Osteocyte (in vitro differentiated cells): ENCODE measurements around the gene CX3CR1. TPM values are rescaled to one million over a fixed set of nuclear protein-coding genes. Genes with fewer than 3 reads are reported as not detected.

Experiments used
- DNase-seq: peaks from one replicate; pipeline ENCODE4 v3.0.0; 2021; ENCODE audit warnings: mixed read lengths; ENCODE audit not compliant: unreplicated experiment; ENCODE audit errors: extremely low spot score
- H3K27ac Mint-ChIP-seq: one replicate; pipeline ENCODE4 v1.8.0; 2021; ENCODE audit warnings: mild to moderate bottlenecking, mixed read lengths; ENCODE audit not compliant: unreplicated experiment
- H3K27me3 Mint-ChIP-seq: one replicate; pipeline ENCODE4 v1.8.0; 2021; ENCODE audit warnings: mixed read lengths; ENCODE audit not compliant: unreplicated experiment
- H3K36me3 Mint-ChIP-seq: one replicate; pipeline ENCODE4 v1.8.0; 2021; ENCODE audit warnings: mixed read lengths; ENCODE audit not compliant: unreplicated experiment
- H3K4me1 Mint-ChIP-seq: one replicate; pipeline ENCODE4 v1.8.0; 2021; ENCODE audit warnings: mixed read lengths; ENCODE audit not compliant: unreplicated experiment
- H3K4me3 Mint-ChIP-seq: one replicate; pipeline ENCODE4 v1.8.0; 2021; ENCODE audit warnings: mild to moderate bottlenecking, moderate library complexity, mixed read lengths; ENCODE audit not compliant: unreplicated experiment
- H3K9me3 Mint-ChIP-seq: one replicate; pipeline ENCODE4 v1.8.0; 2021; ENCODE audit warnings: mixed read lengths; ENCODE audit not compliant: unreplicated experiment
- total RNA-seq: library from RNA; stranded (reverse); gene quantifications from 2 replicates; pipeline ENCODE4 v1.2.1, GENCODE V29; 2021
- TF ChIP-seq, protein P1 (sequence below): fragments of 200-600 bp; sonication (generic); IDR thresholded peaks from 2 replicates; pipeline ENCODE4 v1.5.0; 2021; ENCODE audit warnings: antibody characterized with exemption, mild to moderate bottlenecking, moderate library complexity

The CX3CR1 gene
- total RNA-seq, 1 donor from 2014 or later, result not detected

DNA sequence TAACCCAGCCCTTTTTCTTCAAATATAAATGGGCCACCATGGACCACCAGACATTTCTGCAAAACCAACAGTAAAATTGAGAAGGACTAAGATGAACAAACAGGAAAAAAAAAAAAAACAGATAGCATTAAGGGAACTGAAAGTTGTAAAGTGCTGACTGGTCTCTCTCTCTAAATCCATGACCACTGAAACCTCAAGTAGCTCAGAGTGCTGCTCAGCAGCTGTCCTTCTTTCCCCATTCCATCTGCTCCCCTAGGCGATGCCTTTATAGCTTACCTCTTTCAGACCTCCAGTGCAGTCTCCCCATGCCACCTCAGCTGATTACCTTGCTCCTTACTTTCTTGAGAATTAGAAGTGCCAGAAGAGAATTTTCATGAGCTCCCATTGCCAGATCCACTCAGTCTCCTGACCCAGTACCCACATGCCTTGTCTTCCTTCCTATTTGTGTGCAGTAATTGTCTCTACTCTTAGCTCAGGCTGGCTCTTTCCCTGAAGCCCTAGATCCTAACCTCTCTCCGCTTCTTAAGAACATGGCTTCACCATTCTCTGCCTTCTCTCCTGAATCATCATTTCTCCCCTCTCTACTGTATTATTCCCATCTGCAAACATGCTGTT lies 63.6 kb downstream of the CX3CR1 start:
- no peak overlapping the region for H3K27ac Mint-ChIP-seq
- TF ChIP-seq, protein P1, sequence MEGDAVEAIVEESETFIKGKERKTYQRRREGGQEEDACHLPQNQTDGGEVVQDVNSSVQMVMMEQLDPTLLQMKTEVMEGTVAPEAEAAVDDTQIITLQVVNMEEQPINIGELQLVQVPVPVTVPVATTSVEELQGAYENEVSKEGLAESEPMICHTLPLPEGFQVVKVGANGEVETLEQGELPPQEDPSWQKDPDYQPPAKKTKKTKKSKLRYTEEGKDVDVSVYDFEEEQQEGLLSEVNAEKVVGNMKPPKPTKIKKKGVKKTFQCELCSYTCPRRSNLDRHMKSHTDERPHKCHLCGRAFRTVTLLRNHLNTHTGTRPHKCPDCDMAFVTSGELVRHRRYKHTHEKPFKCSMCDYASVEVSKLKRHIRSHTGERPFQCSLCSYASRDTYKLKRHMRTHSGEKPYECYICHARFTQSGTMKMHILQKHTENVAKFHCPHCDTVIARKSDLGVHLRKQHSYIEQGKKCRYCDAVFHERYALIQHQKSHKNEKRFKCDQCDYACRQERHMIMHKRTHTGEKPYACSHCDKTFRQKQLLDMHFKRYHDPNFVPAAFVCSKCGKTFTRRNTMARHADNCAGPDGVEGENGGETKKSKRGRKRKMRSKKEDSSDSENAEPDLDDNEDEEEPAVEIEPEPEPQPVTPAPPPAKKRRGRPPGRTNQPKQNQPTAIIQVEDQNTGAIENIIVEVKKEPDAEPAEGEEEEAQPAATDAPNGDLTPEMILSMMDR, result no peak
- H3K9me3 Mint-ChIP-seq, result no peaks in the 10 kb centered on the region
- no peaks in the 10 kb centered on the region for H3K36me3 Mint-ChIP-seq
- H3K27me3 Mint-ChIP-seq, result peaks cover 30% of the 10 kb centered on the region
- H3K4me1 Mint-ChIP-seq, result no peaks in the 10 kb centered on the region
- no peak overlapping the region for H3K4me3 Mint-ChIP-seq
- DNase-seq, result no peak

DNA sequence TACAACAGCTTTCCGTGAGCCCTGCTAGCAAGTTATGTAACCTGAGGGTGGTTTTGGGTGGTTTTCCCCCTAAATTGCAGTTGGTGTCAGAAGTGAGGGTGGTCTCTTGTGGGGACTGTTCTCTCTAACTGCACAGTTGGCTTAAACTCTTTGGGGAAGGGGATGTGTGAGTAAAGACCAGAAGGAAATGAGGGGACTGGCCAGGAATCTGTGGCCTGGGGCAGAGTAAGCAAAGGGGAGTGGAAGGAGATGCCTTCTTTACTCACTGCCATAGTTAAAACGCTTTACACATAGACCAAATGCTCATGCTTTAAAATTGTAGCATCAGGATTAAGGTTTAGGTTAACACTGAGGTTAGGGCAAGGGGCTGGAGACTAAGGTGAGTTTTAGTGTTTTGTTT lies 66.2 kb downstream of the CX3CR1 start:
- Mint-ChIP-seq H3K4me1 (no peaks in the 10 kb centered on the region), H3K36me3 (no peaks in the 10 kb centered on the region), H3K27me3 (peaks cover 20% of the 10 kb centered on the region), H3K27ac (no peak overlapping the region), H3K4me3 (no peak overlapping the region), H3K9me3 (no peaks in the 10 kb centered on the region)
- TF ChIP-seq, protein P1, result no peak
- no peak for DNase-seq

Other genes starting within 250 kb of the CX3CR1 start
- gene SCN11A, start 228.1 kb downstream of the CX3CR1 start, total RNA-seq, result 0.08 and 0.18 TPM in 2 replicates
- gene WDR48, start 228.0 kb downstream of the CX3CR1 start, total RNA-seq, result 44.5 and 45.4 TPM in 2 replicates
- 54.3 and 62.1 TPM in 2 replicates for gene GORASP1, start 172.4 kb downstream of the CX3CR1 start, total RNA-seq
- gene TTC21A, start 172.4 kb downstream of the CX3CR1 start, total RNA-seq, result 8.7 and 10.3 TPM in 2 replicates
- 12.8 and 15.1 TPM in 2 replicates for gene CSRNP1, start 126.4 kb downstream of the CX3CR1 start, total RNA-seq
- not detected in 2 replicates for gene XIRP1, start 87.4 kb downstream of the CX3CR1 start, total RNA-seq
- not detected in 2 replicates for gene CCR8, start 49.7 kb upstream of the CX3CR1 start, total RNA-seq
- gene SLC25A38, start 103.3 kb upstream of the CX3CR1 start, total RNA-seq, result 27.9 and 30.4 TPM in 2 replicates
- gene RPSA, start 126.7 kb upstream of the CX3CR1 start, total RNA-seq, result 991 and 1,002 TPM in 2 replicates
- gene MOBP, start 187.6 kb upstream of the CX3CR1 start, total RNA-seq, result not detected in 2 replicates